HG02852 (cell line): ENCODE data around the gene RGL3.
"Not testable (repeated sequence)": the region's sequence is repeated elsewhere in the genome, so short reads cannot be mapped to it uniquely, and the experiment has no call there.

Source experiments
- ATAC-seq: cut with Tn5 transposase; IDR thresholded peaks from one replicate; pipeline ENCODE4 v1.9.1; 2021; ENCODE audit warnings: mild to moderate bottlenecking, moderate library complexity; ENCODE audit not compliant: unreplicated experiment

The RGL3 gene

GRCh38 chr19:11384778-11385129, 34.4 kb downstream of the RGL3 start:
- no peak for ATAC-seq

GRCh38 chr19:11383706-11384048, 35.4 kb downstream of the RGL3 start:
- ATAC-seq, result no peak

GRCh38 chr19:11382898-11383705, 36.0 kb downstream of the RGL3 start:
- ATAC-seq, result no peak

- ATAC-seq, result peak; percentile 83
Observed at GRCh38 chr19:11380653-11381537, 38.2 kb downstream of the RGL3 start.

GRCh38 chr19:11379857-11380350, 39.2 kb downstream of the RGL3 start:
- no peak for ATAC-seq

GRCh38 chr19:11379269-11379845, 39.8 kb downstream of the RGL3 start:
- ATAC-seq, result not testable (repeated sequence)

- ATAC-seq, result no peak
Observed at GRCh38 chr19:11378319-11379189, 40.6 kb downstream of the RGL3 start.

GRCh38 chr19:11377756-11378155, 41.4 kb downstream of the RGL3 start:
- ATAC-seq, result no peak

GRCh38 chr19:11377237-11377636, 41.9 kb downstream of the RGL3 start:
- no peak for ATAC-seq

GRCh38 chr19:11375143-11375948, 43.8 kb downstream of the RGL3 start:
- ATAC-seq, result no peak

GRCh38 chr19:11374433-11375142, 44.5 kb downstream of the RGL3 start, which contains the start of gene SWSAP1:
TSS of gene SWSAP1 (plus strand) at chr19:11374666. CDS start at chr19:11374681, 15 bp downstream.
- peak; percentile 89 for ATAC-seq

GRCh38 chr19:11373885-11374432, 45.2 kb downstream of the RGL3 start:
- no peak for ATAC-seq

GRCh38 chr19:11373166-11373884, 45.8 kb downstream of the RGL3 start:
- ATAC-seq, result no peak

- no peak for ATAC-seq
Observed at GRCh38 chr19:11370744-11371143, 48.4 kb downstream of the RGL3 start.

GRCh38 chr19:11367528-11367927, 51.6 kb downstream of the RGL3 start:
- no peak for ATAC-seq

- no peak for ATAC-seq
Observed at GRCh38 chr19:11365557-11366117, 53.5 kb downstream of the RGL3 start.

- no peak for ATAC-seq
Observed at GRCh38 chr19:11364935-11365334, 54.2 kb downstream of the RGL3 start.
